ENCODE data around the gene TNFRSF1B.

TNFRSF1B gene

GRCh38 chr1:12177156-12177998 is 10.6 kb downstream of the TNFRSF1B start:
- ChIA-PET POLR2A (interaction anchor here (0.5 to 1.4 kb wide), 2 partner anchors 28 to 201 kb away, joined by 3 to 6 read pairs; no protein-coding TSS in a partner anchor), CTCF (interaction anchor here (1.0 to 1.6 kb wide), 6 partner anchors 8 to 52 kb away, joined by 3 to 10 read pairs (median 4); no protein-coding TSS in a partner anchor)
- TF ChIP-seq CTCF (IDR thresholded peaks at IDR 0.05; ENCODE audit: control extremely low read depth, extremely low read depth, low read depth, missing control alignments) = no peak
- no peak for DNase-seq (ENCODE audit: extremely low spot score)

GRCh38 chr1:12177999-12178441 is 11.2 kb downstream of the TNFRSF1B start:
- CTCF ChIA-PET = interaction anchor here (1.0 to 1.6 kb wide), 5 partner anchors 12 to 53 kb away, joined by 3 to 10 read pairs (median 4); no protein-coding TSS in a partner anchor
- no peak for TF ChIP-seq CTCF (IDR thresholded peaks at IDR 0.05; ENCODE audit: control extremely low read depth, extremely low read depth, low read depth, missing control alignments)
- DNase-seq (ENCODE audit: extremely low spot score) = no peak
- POLR2A ChIA-PET = interaction anchor here (1.4 kb wide), 1 partner anchor 29 kb away, joined by 6 read pairs; no protein-coding TSS in a partner anchor

GRCh38 chr1:12178511-12178910 is 11.7 kb downstream of the TNFRSF1B start:
- no peak for DNase-seq (ENCODE audit: extremely low spot score)
- ChIA-PET CTCF (interaction anchor here (1.1 to 1.6 kb wide), 5 partner anchors 12 to 30 kb away, joined by 3 to 5 read pairs (median 4); no protein-coding TSS in a partner anchor), POLR2A (no interaction called here)
- no peak for TF ChIP-seq CTCF (IDR thresholded peaks at IDR 0.05; ENCODE audit: control extremely low read depth, extremely low read depth, low read depth, missing control alignments)

- no peak for TF ChIP-seq CTCF (IDR thresholded peaks at IDR 0.05; ENCODE audit: control extremely low read depth, extremely low read depth, low read depth, missing control alignments)
- no peak for DNase-seq (ENCODE audit: extremely low spot score)
- CTCF ChIA-PET = interaction anchor here (1.1 to 1.6 kb wide), 4 partner anchors 12 to 23 kb away, joined by 3 to 4 read pairs (median 4); no protein-coding TSS in a partner anchor
- POLR2A ChIA-PET = interaction anchor here (0.5 to 1.0 kb wide), 2 partner anchors 19 to 139 kb away, joined by 3 to 4 read pairs; no protein-coding TSS in a partner anchor
Observed at GRCh38 chr1:12179111-12179519, 12.3 kb downstream of the TNFRSF1B start.

GRCh38 chr1:12179676-12180075 is 12.9 kb downstream of the TNFRSF1B start:
- ChIA-PET POLR2A (interaction anchor here (0.5 to 1.0 kb wide), 2 partner anchors 20 to 139 kb away, joined by 3 to 4 read pairs; no protein-coding TSS in a partner anchor), CTCF (interaction anchor here (1.1 to 1.4 kb wide), 3 partner anchors 11 to 22 kb away, joined by 4 to 5 read pairs (median 4); no protein-coding TSS in a partner anchor)
- no peak for TF ChIP-seq CTCF (IDR thresholded peaks at IDR 0.05; ENCODE audit: control extremely low read depth, extremely low read depth, low read depth, missing control alignments)
- DNase-seq (ENCODE audit: extremely low spot score) = no peak

GRCh38 chr1:12180315-12180714 is 13.5 kb downstream of the TNFRSF1B start:
- no peak for DNase-seq (ENCODE audit: extremely low spot score)
- ChIA-PET CTCF (interaction anchor here (1.3 to 5.1 kb wide), 3 partner anchors 16 to 55 kb away, joined by 3 to 35 read pairs (median 5); no protein-coding TSS in a partner anchor), POLR2A (interaction anchor here (0.6 to 1.0 kb wide), 2 partner anchors 26 to 140 kb away, joined by 3 to 11 read pairs; no protein-coding TSS in a partner anchor)
- TF ChIP-seq CTCF (IDR thresholded peaks at IDR 0.05; ENCODE audit: control extremely low read depth, extremely low read depth, low read depth, missing control alignments) = no peak

All from GM10248 (cell line).